GM23338 (cell line): ENCODE results near the gene DNAH11.

Experiments used
- CREB1 ChIP-seq: fragments of 250-450 bp; sonication (Bioruptor Pico); IDR thresholded peaks from 2 replicates; pipeline ENCODE4 v1.5.0; 2020; ENCODE audit warnings: low read depth, mild to moderate bottlenecking, moderate library complexity
- EZH2 ChIP-seq: fragments of 200-600 bp; sonication (generic); IDR thresholded peaks from one replicate; pipeline ENCODE4 v1.8.0; 2017; ENCODE audit warnings: antibody characterized with exemption, mild to moderate bottlenecking, low read depth; ENCODE audit not compliant: unreplicated experiment
- EZH2phosphoT487 ChIP-seq: fragments of 200-600 bp; sonication (generic); IDR thresholded peaks from one replicate; pipeline ENCODE4 v1.8.1; 2018; ENCODE audit warnings: antibody characterized with exemption; ENCODE audit not compliant: unreplicated experiment
- NANOG ChIP-seq: IDR thresholded peaks from 2 replicates; pipeline ENCODE4 v1.6.1; 2016; ENCODE audit warnings: antibody characterized with exemption, borderline replicate concordance
- POLR2AphosphoS5 ChIP-seq: IDR thresholded peaks from 2 replicates; pipeline ENCODE4 v1.6.1; 2016; ENCODE audit warnings: antibody characterized with exemption, low read depth
- ZNF331 ChIP-seq: fragments of 250-450 bp; sonication (Bioruptor Pico); IDR thresholded peaks from 2 replicates; pipeline ENCODE4 v1.5.0; 2020; ENCODE audit warnings: low read depth, mild to moderate bottlenecking, moderate library complexity
- TF ChIP-seq, protein P1 (sequence below): IDR thresholded peaks from one replicate; pipeline ENCODE4 v1.6.1; 2018; ENCODE audit warnings: antibody characterized with exemption; ENCODE audit not compliant: unreplicated experiment
- TF ChIP-seq, protein P2 (sequence below), 2 experiments: fragments of 200-600 bp in 1 of 2; sonication (generic) in 1 of 2; conservative IDR thresholded peaks; 2 replicates each; pipeline versions ENCODE4 v1.5.1 to v1.6.1; 2016 to 2017; ENCODE audit warnings: antibody characterized with exemption in 2 of 2, low read depth in 2 of 2, mild to moderate bottlenecking in 2 of 2, moderate library complexity in 1 of 2
- TF ChIP-seq, protein P3 (sequence below): IDR thresholded peaks from 2 replicates; pipeline ENCODE4 v1.6.1; 2016; ENCODE audit warnings: antibody characterized with exemption

DNA sequence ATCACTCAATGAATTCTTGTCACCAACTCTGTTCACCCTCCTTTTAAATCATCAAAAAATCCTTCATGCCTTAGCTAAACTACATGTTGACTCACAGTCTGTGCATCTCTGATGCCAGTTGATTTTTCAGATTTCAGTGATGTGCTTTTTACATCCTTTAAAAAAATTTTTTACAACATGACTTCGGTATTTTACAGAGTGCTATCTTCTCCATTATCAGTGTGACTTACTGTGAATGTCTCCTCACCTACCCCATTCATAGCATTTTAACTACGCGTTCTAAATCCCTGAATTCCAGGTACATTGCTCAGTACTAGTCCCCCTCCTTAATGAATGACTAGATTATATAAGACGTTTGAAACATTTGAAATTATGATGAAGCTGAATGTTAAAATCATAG lies 98.7 kb downstream of the DNAH11 start:
- TF ChIP-seq, protein P1, sequence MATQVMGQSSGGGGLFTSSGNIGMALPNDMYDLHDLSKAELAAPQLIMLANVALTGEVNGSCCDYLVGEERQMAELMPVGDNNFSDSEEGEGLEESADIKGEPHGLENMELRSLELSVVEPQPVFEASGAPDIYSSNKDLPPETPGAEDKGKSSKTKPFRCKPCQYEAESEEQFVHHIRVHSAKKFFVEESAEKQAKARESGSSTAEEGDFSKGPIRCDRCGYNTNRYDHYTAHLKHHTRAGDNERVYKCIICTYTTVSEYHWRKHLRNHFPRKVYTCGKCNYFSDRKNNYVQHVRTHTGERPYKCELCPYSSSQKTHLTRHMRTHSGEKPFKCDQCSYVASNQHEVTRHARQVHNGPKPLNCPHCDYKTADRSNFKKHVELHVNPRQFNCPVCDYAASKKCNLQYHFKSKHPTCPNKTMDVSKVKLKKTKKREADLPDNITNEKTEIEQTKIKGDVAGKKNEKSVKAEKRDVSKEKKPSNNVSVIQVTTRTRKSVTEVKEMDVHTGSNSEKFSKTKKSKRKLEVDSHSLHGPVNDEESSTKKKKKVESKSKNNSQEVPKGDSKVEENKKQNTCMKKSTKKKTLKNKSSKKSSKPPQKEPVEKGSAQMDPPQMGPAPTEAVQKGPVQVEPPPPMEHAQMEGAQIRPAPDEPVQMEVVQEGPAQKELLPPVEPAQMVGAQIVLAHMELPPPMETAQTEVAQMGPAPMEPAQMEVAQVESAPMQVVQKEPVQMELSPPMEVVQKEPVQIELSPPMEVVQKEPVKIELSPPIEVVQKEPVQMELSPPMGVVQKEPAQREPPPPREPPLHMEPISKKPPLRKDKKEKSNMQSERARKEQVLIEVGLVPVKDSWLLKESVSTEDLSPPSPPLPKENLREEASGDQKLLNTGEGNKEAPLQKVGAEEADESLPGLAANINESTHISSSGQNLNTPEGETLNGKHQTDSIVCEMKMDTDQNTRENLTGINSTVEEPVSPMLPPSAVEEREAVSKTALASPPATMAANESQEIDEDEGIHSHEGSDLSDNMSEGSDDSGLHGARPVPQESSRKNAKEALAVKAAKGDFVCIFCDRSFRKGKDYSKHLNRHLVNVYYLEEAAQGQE: no peak
- TF ChIP-seq, protein P2, sequence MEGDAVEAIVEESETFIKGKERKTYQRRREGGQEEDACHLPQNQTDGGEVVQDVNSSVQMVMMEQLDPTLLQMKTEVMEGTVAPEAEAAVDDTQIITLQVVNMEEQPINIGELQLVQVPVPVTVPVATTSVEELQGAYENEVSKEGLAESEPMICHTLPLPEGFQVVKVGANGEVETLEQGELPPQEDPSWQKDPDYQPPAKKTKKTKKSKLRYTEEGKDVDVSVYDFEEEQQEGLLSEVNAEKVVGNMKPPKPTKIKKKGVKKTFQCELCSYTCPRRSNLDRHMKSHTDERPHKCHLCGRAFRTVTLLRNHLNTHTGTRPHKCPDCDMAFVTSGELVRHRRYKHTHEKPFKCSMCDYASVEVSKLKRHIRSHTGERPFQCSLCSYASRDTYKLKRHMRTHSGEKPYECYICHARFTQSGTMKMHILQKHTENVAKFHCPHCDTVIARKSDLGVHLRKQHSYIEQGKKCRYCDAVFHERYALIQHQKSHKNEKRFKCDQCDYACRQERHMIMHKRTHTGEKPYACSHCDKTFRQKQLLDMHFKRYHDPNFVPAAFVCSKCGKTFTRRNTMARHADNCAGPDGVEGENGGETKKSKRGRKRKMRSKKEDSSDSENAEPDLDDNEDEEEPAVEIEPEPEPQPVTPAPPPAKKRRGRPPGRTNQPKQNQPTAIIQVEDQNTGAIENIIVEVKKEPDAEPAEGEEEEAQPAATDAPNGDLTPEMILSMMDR (conservative IDR thresholded peaks at IDR 0.05; ENCODE audit: low read depth in 2 of 2): no peak
- TF ChIP-seq EZH2 (no peak), ZNF331 (CRISPR knock-in tag) (no peak), NANOG (no peak), CREB1 (CRISPR knock-in tag) (no peak), POLR2AphosphoS5 (no peak), EZH2phosphoT487 (no peak)
- TF ChIP-seq, protein P3, sequence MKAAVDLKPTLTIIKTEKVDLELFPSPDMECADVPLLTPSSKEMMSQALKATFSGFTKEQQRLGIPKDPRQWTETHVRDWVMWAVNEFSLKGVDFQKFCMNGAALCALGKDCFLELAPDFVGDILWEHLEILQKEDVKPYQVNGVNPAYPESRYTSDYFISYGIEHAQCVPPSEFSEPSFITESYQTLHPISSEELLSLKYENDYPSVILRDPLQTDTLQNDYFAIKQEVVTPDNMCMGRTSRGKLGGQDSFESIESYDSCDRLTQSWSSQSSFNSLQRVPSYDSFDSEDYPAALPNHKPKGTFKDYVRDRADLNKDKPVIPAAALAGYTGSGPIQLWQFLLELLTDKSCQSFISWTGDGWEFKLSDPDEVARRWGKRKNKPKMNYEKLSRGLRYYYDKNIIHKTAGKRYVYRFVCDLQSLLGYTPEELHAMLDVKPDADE: no peak
